ENCODE data around the gene NPHP4. TPM values are rescaled to one million over a fixed set of nuclear protein-coding genes. Genes with fewer than 3 reads are reported as not detected.

The NPHP4 gene
- total and polyA plus RNA-seq, 9 of the 15 experiments (the other 6 are each of a cell fraction or from before 2014, with no cell fraction given): 0.52 to 26.2 (median 6.7) TPM

DNA sequence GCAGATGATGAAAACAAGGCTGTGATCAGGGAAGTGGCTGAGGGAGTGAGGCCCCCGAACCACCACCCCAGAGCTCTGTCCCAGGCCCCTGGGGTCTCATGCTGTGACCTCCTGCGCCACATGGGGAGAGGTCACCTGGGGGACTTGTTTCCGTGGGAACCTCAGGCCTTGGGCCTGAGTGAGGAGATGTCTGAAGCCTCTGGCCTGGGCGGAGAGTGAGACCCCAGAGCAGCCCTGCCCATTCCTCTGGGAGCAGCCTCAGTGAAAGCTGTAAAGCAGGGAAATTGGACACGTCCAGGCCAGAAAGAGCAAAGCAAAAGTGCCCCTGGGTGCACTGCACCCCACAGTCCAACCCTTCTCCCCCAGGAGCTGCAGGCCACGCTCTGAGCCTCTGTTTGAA is 16.5 kb upstream of the NPHP4 start:
- no peaks in the 10 kb centered on the region for H3K36me3 ChIP-seq (ENCODE audit: control insufficient read depth, insufficient read depth, low read length)
- BruUV-seq (replicated peaks): no TSS peak
- peaks cover 23% of the 10 kb centered on the region; the same call in 1 of the 2 replicates for H4K20me1 ChIP-seq (replicated peaks; ENCODE audit: control insufficient read depth, insufficient read depth, low read length)
- H3K4me3 ChIP-seq: no peak overlapping the region
- in situ Hi-C loops (cut with MboI): no loop called here
- H3K4me2 ChIP-seq (ENCODE audit: insufficient read depth, low read length): no peak overlapping the region
- intact Hi-C loops (cut with micrococcal nuclease): no loop called here
- FAIRE-seq (no peak), ATAC-seq (no peak), DNase-seq (ENCODE audit: extremely low read depth in 1 of 4, low spot score in 3 of 4) (no peak)
- H3K9ac ChIP-seq (ENCODE audit: insufficient read depth in 1 of 2, low read depth in 2 of 2, low read length in 2 of 2): peak overlapping the region in 1 of 2 experiments; percentile 20; a peak in 1 of 4 replicates
- POLR2A ChIA-PET: interaction anchor here (0.6 to 1.8 kb wide), 5 partner anchors 11 to 176 kb away, joined by 3 to 5 read pairs (median 3); no protein-coding TSS in a partner anchor
- H3K9me1 ChIP-seq (ENCODE audit: control insufficient read depth, insufficient read depth, low read length): peaks cover 4% of the 10 kb centered on the region
- no peaks in the 10 kb centered on the region for H3K9me3 ChIP-seq (replicated peaks; ENCODE audit: control insufficient read depth, insufficient read depth, low read depth, low read length)
- H3K79me2 ChIP-seq (ENCODE audit: control insufficient read depth, insufficient read depth, low read length): no peaks in the 10 kb centered on the region; the same call in 2 of the 3 replicates
- H2AFZ ChIP-seq (ENCODE audit: low read depth, low read length): no peak overlapping the region
- H3K27ac ChIP-seq (ENCODE audit: extremely low read depth, low read depth, low read length): no peak overlapping the region
- CTCF ChIA-PET (ENCODE audit: low intra/inter-chr PET ratio): no interaction called here
- H3K4me1 ChIP-seq (replicated peaks in 1 of 2; ENCODE audit: control insufficient read depth in 2 of 2, insufficient read depth in 2 of 2, low read length in 2 of 2): peaks cover 23 to 48% of the 10 kb centered on the region in 2 experiments
- H3K27me3 ChIP-seq (ENCODE audit: control insufficient read depth in 2 of 2, insufficient read depth in 2 of 2, low read length in 2 of 2): no peaks in the 10 kb centered on the region
- TF ChIP-seq ZNF316 (IDR thresholded peaks at IDR 0.05): no peak
- whole genome bisulfite sequencing (ENCODE audit: insufficient coverage, low coverage, missing lambda C conversion rate): 75% methylated on average over 6 of the region's 6 CpGs

DNA sequence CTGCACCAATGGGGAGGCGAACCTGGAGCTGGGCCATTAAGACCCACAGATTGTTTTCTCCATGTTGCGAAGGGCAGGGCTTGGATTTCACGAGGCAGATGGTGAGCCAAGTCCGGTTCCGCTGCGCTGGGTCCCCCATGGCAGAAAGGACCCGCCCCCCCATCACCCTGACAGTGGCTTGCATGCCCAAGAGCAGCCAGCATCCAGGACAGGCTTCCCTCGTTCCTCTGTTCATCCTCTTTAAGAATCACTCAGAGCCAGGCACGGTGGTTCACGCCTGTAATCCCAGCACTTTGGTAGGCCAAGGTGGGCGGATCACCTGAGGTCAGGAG is 15.8 kb upstream of the NPHP4 start:
- Histone ChIP-seq H3K9me3 (replicated peaks; ENCODE audit: control insufficient read depth, insufficient read depth, low read depth, low read length) (no peaks in the 10 kb centered on the region), H3K4me1 (replicated peaks in 1 of 2; ENCODE audit: control insufficient read depth in 2 of 2, insufficient read depth in 2 of 2, low read length in 2 of 2) (peaks cover 23 to 49% of the 10 kb centered on the region in 2 experiments), H3K9ac (ENCODE audit: insufficient read depth in 1 of 2, low read depth in 2 of 2, low read length in 2 of 2) (no peak overlapping the region), H3K4me3 (no peak overlapping the region), H3K9me1 (ENCODE audit: control insufficient read depth, insufficient read depth, low read length) (peaks cover 4% of the 10 kb centered on the region), H3K36me3 (ENCODE audit: control insufficient read depth, insufficient read depth, low read length) (no peaks in the 10 kb centered on the region), H3K79me2 (ENCODE audit: control insufficient read depth, insufficient read depth, low read length) (no peaks in the 10 kb centered on the region; the same call in 2 of the 3 replicates), H3K4me2 (ENCODE audit: insufficient read depth, low read length) (no peak overlapping the region), H4K20me1 (replicated peaks; ENCODE audit: control insufficient read depth, insufficient read depth, low read length) (peaks cover 21% of the 10 kb centered on the region; the same call in 1 of the 2 replicates), H3K27ac (ENCODE audit: extremely low read depth, low read depth, low read length) (no peak overlapping the region), H2AFZ (ENCODE audit: low read depth, low read length) (no peak overlapping the region), H3K27me3 (ENCODE audit: control insufficient read depth in 2 of 2, insufficient read depth in 2 of 2, low read length in 2 of 2) (no peaks in the 10 kb centered on the region)
- intact Hi-C loops (cut with micrococcal nuclease) (no loop called here), in situ Hi-C loops (cut with MboI) (no loop called here)
- no peak for TF ChIP-seq NCOA2 (IDR thresholded peaks at IDR 0.05; ENCODE audit: partially characterized antibody in 2 of 2)
- TF ChIP-seq CEBPG (CRISPR knock-in tag; IDR thresholded peaks at IDR 0.05): 0 out of 2 replicates have a peak, but pooled peaks have one; percentile 10
- TF ChIP-seq CEBPG (tag; conservative IDR thresholded peaks at IDR 0.05 in 1 of 2, IDR thresholded peaks at IDR 0.05 in 1 of 2): no peak
- POLR2A ChIA-PET: interaction anchor here (0.9 to 1.5 kb wide), 3 partner anchors 13 to 17 kb away, joined by 3 to 6 read pairs (median 3); partner anchors contain the start of gene NPHP4
- CTCF ChIA-PET (ENCODE audit: low intra/inter-chr PET ratio): no interaction called here
- ATAC-seq (no peak), FAIRE-seq (no peak), DNase-seq (ENCODE audit: extremely low read depth in 1 of 4, low spot score in 3 of 4) (no peak)
- 75% methylated on average over 11 of the region's 11 CpGs for WGBS (ENCODE audit: insufficient coverage, low coverage, missing lambda C conversion rate)
- no TSS peak for BruUV-seq (replicated peaks)
